K562 (cell line): ENCODE data around the gene CACNG7. TPM values are rescaled to one million over a fixed set of nuclear protein-coding genes. Genes with fewer than 3 reads are reported as not detected.

Experiments used
- ATAC-seq: fragments of 200-7000 bp; cut with Tn5 transposase; 3 replicates; pipeline ENCODE4 v1.9.1; 2020; ENCODE audit warnings: moderate library complexity
- BruUV-seq: library from RNA; stranded (reverse); fragments of 400-500 nt; replicated peaks from 2 replicates; lab custom pipeline; 2021; lab: Mats Ljungman, UMichigan
- CTCF ChIA-PET: fragments of 300-600 bp; formaldehyde crosslinking; extraction: SDS; loops from one replicate; lab custom pipeline; 2021; ENCODE audit warnings: low intra/inter-chr PET ratio; lab: Yijun Ruan, JAX
- POLR2A ChIA-PET: fragments of 300-600, 350-650 bp; sonication (Branson Sonifier 250); formaldehyde crosslinking; extraction: SDS; loops from one replicate; lab custom pipeline; 2021; ENCODE audit warnings: antibody characterized with exemption, inconsistent platforms; lab: Yijun Ruan, JAX
- DNase-seq, 4 experiments: peaks; one replicate each; pipeline versions ENCODE4 v3.0.0 to v3.0.0-alpha.2; 2011 to 2018; ENCODE audit warnings: low spot score in 3 of 4, mixed read lengths in 3 of 4; ENCODE audit errors: extremely low read depth in 1 of 4
- FAIRE-seq: peaks from 2 replicates; lab custom pipeline; 2011; peaks lifted over from hg19 to GRCh38; lab: Jason Lieb, UNC
- H2AFZ ChIP-seq: 2 replicates; pipeline ENCODE4 v1.6.0; 2011; ENCODE audit warnings: low read depth, low read length, control low read depth, inconsistent platforms
- H3K27ac ChIP-seq: fragments of 200-600 bp; 3 replicates; pipeline ENCODE4 v1.8.0; 2011; ENCODE audit warnings: low read depth, mild to moderate bottlenecking, control low read depth, inconsistent platforms, low read length, moderate library complexity, mixed read lengths; ENCODE audit errors: extremely low read depth
- H3K27me3 ChIP-seq, 2 experiments: fragments of 300-600 bp in 1 of 2; 2 replicates in 1 of 2; 3 replicates in 1 of 2; pipeline versions ENCODE4 v1.6.0 to v1.8.0; 2011; ENCODE audit warnings: inconsistent platforms in 2 of 2, low read length in 2 of 2, mild to moderate bottlenecking in 1 of 2, mixed read lengths in 1 of 2, moderate library complexity in 1 of 2; ENCODE audit not compliant: control insufficient read depth in 2 of 2, insufficient read depth in 2 of 2
- H3K36me3 ChIP-seq: fragments of 300-600 bp; 3 replicates; pipeline ENCODE4 v1.8.0; 2011; ENCODE audit warnings: mild to moderate bottlenecking, low read length, inconsistent platforms; ENCODE audit not compliant: control insufficient read depth, insufficient read depth
- H3K4me1 ChIP-seq, 2 experiments: fragments of 200-600 bp in 1 of 2; replicated peaks in 1 of 2; 2 replicates in 1 of 2; 3 replicates in 1 of 2; pipeline versions ENCODE4 v1.5.1 to v1.8.0; 2011; ENCODE audit warnings: inconsistent platforms in 2 of 2, low read length in 2 of 2, mild to moderate bottlenecking in 1 of 2, mixed read lengths in 1 of 2, moderate library complexity in 1 of 2; ENCODE audit not compliant: control insufficient read depth in 2 of 2, insufficient read depth in 2 of 2
- H3K4me2 ChIP-seq: 2 replicates; pipeline ENCODE4 v1.6.1; 2011; ENCODE audit warnings: low read length, control low read depth, inconsistent platforms, mixed read lengths; ENCODE audit not compliant: insufficient read depth
- H3K4me3 ChIP-seq: fragments of 200-600 bp; sonication (generic), shearing (Covaris generic); 2 replicates; pipeline ENCODE4 v1.5.1; 2016; ENCODE audit warnings: control low read depth, inconsistent platforms
- H3K79me2 ChIP-seq: fragments of 200-600 bp; 3 replicates; pipeline ENCODE4 v1.8.0; 2011; ENCODE audit warnings: low read length, inconsistent platforms; ENCODE audit not compliant: control insufficient read depth, insufficient read depth
- H3K9ac ChIP-seq, 2 experiments: 2 replicates each; pipeline versions ENCODE4 v1.6.0 to v1.6.1; 2011; ENCODE audit warnings: low read depth in 2 of 2, low read length in 2 of 2, control low read depth in 1 of 2, inconsistent platforms in 1 of 2, mild to moderate bottlenecking in 1 of 2, mixed read lengths in 1 of 2; ENCODE audit not compliant: insufficient read depth in 1 of 2
- H3K9me1 ChIP-seq: one replicate; pipeline ENCODE4 v1.6.0; 2011; ENCODE audit warnings: inconsistent platforms, mild to moderate bottlenecking, low read length, moderate library complexity; ENCODE audit not compliant: control insufficient read depth, insufficient read depth
- H3K9me3 ChIP-seq: replicated peaks from 2 replicates; pipeline ENCODE4 v1.5.1; 2011; ENCODE audit warnings: low read depth, low read length, inconsistent platforms; ENCODE audit not compliant: control insufficient read depth, insufficient read depth
- H4K20me1 ChIP-seq: replicated peaks from 2 replicates; pipeline ENCODE4 v1.6.1; 2011; ENCODE audit warnings: low read length, inconsistent platforms, mixed read lengths; ENCODE audit not compliant: control insufficient read depth, insufficient read depth
- ESRRB ChIP-seq: fragments of 250-450 bp; sonication (Bioruptor Pico); IDR thresholded peaks from 2 replicates; pipeline ENCODE4 v1.5.0; 2020; ENCODE audit warnings: mild to moderate bottlenecking, moderate library complexity, borderline replicate concordance
- FOXA1 ChIP-seq: fragments of 450-650 bp; IDR thresholded peaks from 2 replicates; pipeline ENCODE4 v1.6.1; 2016; ENCODE audit warnings: mild to moderate bottlenecking, borderline replicate concordance
- JUND ChIP-seq, 2 experiments: IDR thresholded peaks; 2 replicates in 1 of 2; 3 replicates in 1 of 2; pipeline ENCODE4 v1.6.1; 2011; ENCODE audit warnings: borderline replicate concordance in 2 of 2, low read depth in 2 of 2, low read length in 2 of 2, improper control_type of control experiment in 1 of 2, missing biosample characterization in 1 of 2, missing genetic modification characterization in 1 of 2, missing genetic modification reagents in 1 of 2
- ZNF280B ChIP-seq: fragments of 250-450 bp; sonication (Bioruptor Pico); IDR thresholded peaks from 2 replicates; pipeline ENCODE4 v1.5.1; 2021; ENCODE audit warnings: mild to moderate bottlenecking
- WGBS: fragments of 100-300 bp; shearing (Covaris generic); methylation state at CpG from one replicate; pipeline ENCODE4 v1.1.6; 2016; ENCODE audit warnings: low coverage, mixed read lengths; ENCODE audit not compliant: insufficient coverage; ENCODE audit errors: missing lambda C conversion rate; 5-methylcytosine and 5-hydroxymethylcytosine counted together
- in situ Hi-C: fragments of 300-500 bp; cut with MboI; formaldehyde crosslinking; loops from 4 replicates; pipeline ENCODE4 v1.15.0; 2018; ENCODE audit warnings: inconsistent platforms, mixed read lengths
- intact Hi-C: fragments of 100-400 bp; cut with micrococcal nuclease; formaldehyde crosslinking; loops from 2 replicates; pipeline ENCODE4 v1.14.2; 2022
- polyA plus RNA-seq, 8 experiments: library from polyadenylated mRNA; depleted of rRNA in 4 of 8; stranded (reverse) in 5 of 8; unstranded in 3 of 8; fragments of >200 nt; fragmentation: Nextera tagmentation in 2 of 8; fragmentation: Illumina TruSeq in 1 of 8; extraction: Ambion mirVana in 2 of 8; extraction: Trizol in 1 of 8; gene quantifications; 2 replicates each; pipeline versions ENCODE4 v1.2.1 to v1.2.3, GENCODE V29; 2011 to 2014; ENCODE audit warnings: inconsistent platforms in 1 of 8, missing spikeins in 1 of 8
- total RNA-seq, 7 experiments: library from RNA; depleted of rRNA in 6 of 7; stranded (reverse); fragments of >200 nt in 6 of 7; fragmentation: Illumina TruSeq in 2 of 7; extraction: Trizol in 2 of 7; gene quantifications; 2 replicates each; pipeline versions ENCODE4 v1.2.1 to v1.2.3, GENCODE V29; 2011 to 2021; ENCODE audit warnings: low replicate concordance in 1 of 7

Gene CACNG7
- total and polyA plus RNA-seq, 9 of the 15 experiments (the other 6 are each of a cell fraction or from before 2014, with no cell fraction given) = not detected

DNA sequence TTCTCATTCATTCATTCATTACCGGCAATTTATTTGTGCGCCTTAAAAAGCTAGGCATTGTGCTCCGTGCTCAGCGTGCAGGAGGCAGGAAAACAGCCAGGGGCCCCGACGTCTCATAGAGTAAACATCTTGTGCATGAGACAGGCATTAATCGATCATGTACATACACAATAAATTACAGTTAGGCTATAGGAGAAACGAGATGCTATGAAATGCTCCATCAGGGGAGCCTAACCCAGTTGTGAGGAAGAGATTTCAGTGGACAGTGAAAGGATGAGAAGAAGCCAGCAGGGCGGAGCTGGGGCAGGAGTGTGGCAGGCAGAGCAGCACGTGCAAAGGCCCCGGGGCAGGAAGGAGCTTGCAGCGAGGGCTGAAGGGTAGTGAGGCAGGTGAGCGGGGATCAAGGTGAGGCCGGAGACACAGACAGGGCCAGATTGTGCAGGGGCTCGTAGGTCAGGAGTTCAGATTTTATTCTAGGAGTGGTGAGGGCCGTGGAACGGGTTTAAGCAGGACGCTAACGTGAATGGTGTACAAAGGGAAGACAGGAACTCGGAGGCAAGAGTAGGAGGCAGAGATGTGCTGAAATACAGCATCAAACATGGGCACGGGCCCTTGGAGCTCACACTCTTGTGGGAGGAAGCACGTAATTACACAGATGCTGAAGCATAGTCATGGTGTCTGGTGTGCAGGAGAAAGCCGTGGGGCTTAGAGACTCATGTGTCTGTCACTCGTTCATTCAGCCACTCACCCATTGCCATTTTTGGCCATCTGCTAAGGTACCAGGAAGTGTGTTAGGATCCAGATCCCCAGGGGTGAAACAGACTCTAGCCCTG, 74.6 kb downstream of the CACNG7 start:
- intact Hi-C loops = no loop called here
- FAIRE-seq = no peak
- H3K4me3 ChIP-seq = no peak overlapping the region
- no peak for DNase-seq
- no peak overlapping the region for H3K9ac ChIP-seq
- H3K4me2 ChIP-seq = no peak overlapping the region
- no peaks in the 10 kb centered on the region for H3K79me2 ChIP-seq
- no peak overlapping the region for H2AFZ ChIP-seq
- no peaks in the 10 kb centered on the region for H3K36me3 ChIP-seq
- WGBS = 12% methylated on average over 24 of the region's 24 CpGs
- CTCF ChIA-PET = no interaction called here
- in situ Hi-C loops = no loop called here
- H4K20me1 ChIP-seq = no peaks in the 10 kb centered on the region; the same call in 1 of the 2 replicates
- BruUV-seq = no TSS peak
- ATAC-seq = no peak
- TF ChIP-seq JUND (IDR thresholded peaks at IDR 0.05; ENCODE audit: borderline replicate concordance, low read depth, low read length) (no peak), JUND (tag; IDR thresholded peaks at IDR 0.05; ENCODE audit: borderline replicate concordance, low read depth, low read length) (no peak), FOXA1 (no peak), ESRRB (no peak), ZNF280B (CRISPR knock-in tag) (no peak)
- TF ChIP-seq, all 486 proteins: peak for 0
- Histone ChIP-seq H3K9me3 (no peaks in the 10 kb centered on the region), H3K27me3 (peaks cover 9 to 33% of the 10 kb centered on the region in 2 experiments), H3K9me1 (no peaks in the 10 kb centered on the region), H3K4me1 (peaks cover 2 to 16% of the 10 kb centered on the region in 2 experiments; a peak in 2 of 5 replicates), H3K27ac (no peak overlapping the region)
- POLR2A ChIA-PET = no interaction called here
